ENCODE results near the gene L3HYPDH. TPM values are rescaled to one million over a fixed set of nuclear protein-coding genes. Genes with fewer than 3 reads are reported as not detected.
A peak's percentile ranks its signal among the peaks of the same experiment; 100 is the strongest.

L3HYPDH gene
- polyA plus RNA-seq, 1 experiment, result 28.0 TPM

- ChIA-PET POLR2A (no interaction called here), CTCF (interaction anchor here (1.0 to 1.6 kb wide), 8 partner anchors 9 to 384 kb away, joined by 3 to 9 read pairs (median 4); partner anchors contain the start of gene CCDC175)
- DNase-seq (ENCODE audit: low read depth), result no peak
- no peaks in the 10 kb centered on the region for H3K27me3 ChIP-seq (ENCODE audit: control insufficient read depth, insufficient read depth, low read length)
- no peaks in the 10 kb centered on the region for H3K36me3 ChIP-seq (ENCODE audit: control insufficient read depth, insufficient read depth, low read length)
- TF ChIP-seq CTCF (IDR thresholded peaks at IDR 0.05; ENCODE audit: insufficient read depth, low read depth, low read length), result peak; percentile 43
- no peak overlapping the region for H3K4me3 ChIP-seq (ENCODE audit: low read depth, low read length)
These were observed 27.8 kb upstream of the L3HYPDH start for GRCh38 chr14:59511916-59512575.

DNA sequence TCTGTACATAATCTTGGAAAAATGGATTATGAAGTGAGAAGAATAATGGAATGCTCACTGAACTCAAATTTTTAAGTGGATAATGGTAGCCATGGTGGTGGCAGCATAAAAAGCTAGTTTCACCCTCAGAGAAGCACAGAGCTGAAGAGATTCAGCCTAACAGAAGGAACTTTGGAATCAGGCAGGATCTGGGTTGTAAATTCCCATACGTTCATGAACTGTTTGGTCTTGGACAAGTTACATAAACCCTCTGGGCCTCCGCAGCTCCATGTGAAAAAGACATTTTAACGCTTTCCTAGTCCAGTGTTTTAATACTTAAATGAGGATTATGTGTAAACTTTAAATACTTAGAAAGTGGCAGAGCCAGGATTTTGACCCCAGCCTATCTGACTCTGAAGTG lies 26.8 kb upstream of the L3HYPDH start:
- ChIA-PET CTCF (interaction anchor here (0.7 kb wide), 1 partner anchor 56 kb away, joined by 3 read pairs; no protein-coding TSS in a partner anchor), POLR2A (no interaction called here)
- no peak for TF ChIP-seq CTCF (IDR thresholded peaks at IDR 0.05; ENCODE audit: insufficient read depth, low read depth, low read length)
- no peak for DNase-seq (ENCODE audit: low read depth)
- Histone ChIP-seq H3K36me3 (ENCODE audit: control insufficient read depth, insufficient read depth, low read length) (no peaks in the 10 kb centered on the region), H3K27me3 (ENCODE audit: control insufficient read depth, insufficient read depth, low read length) (no peaks in the 10 kb centered on the region), H3K4me3 (ENCODE audit: low read depth, low read length) (no peak overlapping the region)

GRCh38 chr14:59510001-59510400 lies 25.8 kb upstream of the L3HYPDH start:
- Histone ChIP-seq H3K36me3 (ENCODE audit: control insufficient read depth, insufficient read depth, low read length) (no peaks in the 10 kb centered on the region), H3K4me3 (ENCODE audit: low read depth, low read length) (no peak overlapping the region), H3K27me3 (ENCODE audit: control insufficient read depth, insufficient read depth, low read length) (no peaks in the 10 kb centered on the region)
- ChIA-PET CTCF (interaction anchor here (0.9 kb wide), 1 partner anchor 68 kb away, joined by 4 read pairs; no protein-coding TSS in a partner anchor), POLR2A (no interaction called here)
- no peak for TF ChIP-seq CTCF (IDR thresholded peaks at IDR 0.05; ENCODE audit: insufficient read depth, low read depth, low read length)
- DNase-seq (ENCODE audit: low read depth), result no peak

DNA sequence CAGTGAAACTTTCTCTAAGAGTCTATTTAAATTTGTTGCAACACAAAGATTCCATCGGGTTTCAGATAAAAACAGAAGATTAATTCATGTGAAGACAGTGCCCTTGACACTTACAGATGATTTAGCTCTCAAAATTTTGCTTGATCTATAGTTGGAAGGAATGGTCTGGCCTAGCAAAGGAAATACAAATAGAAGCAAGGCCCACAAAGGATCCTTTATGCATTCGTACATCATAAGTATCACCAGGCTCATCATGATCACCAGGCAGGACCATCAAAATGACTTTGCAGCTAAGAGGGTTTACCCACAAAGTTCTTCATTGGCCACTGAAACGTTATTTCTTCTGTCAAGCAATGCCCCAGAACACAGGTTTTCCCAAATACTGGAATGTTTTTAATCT lies 24.9 kb upstream of the L3HYPDH start:
- Histone ChIP-seq H3K4me3 (ENCODE audit: low read depth, low read length) (no peak overlapping the region), H3K36me3 (ENCODE audit: control insufficient read depth, insufficient read depth, low read length) (no peaks in the 10 kb centered on the region), H3K27me3 (ENCODE audit: control insufficient read depth, insufficient read depth, low read length) (no peaks in the 10 kb centered on the region)
- TF ChIP-seq CTCF (IDR thresholded peaks at IDR 0.05; ENCODE audit: insufficient read depth, low read depth, low read length), result no peak
- ChIA-PET CTCF (interaction anchor here (0.9 to 1.4 kb wide), 3 partner anchors 8 to 68 kb away, joined by 3 to 4 read pairs (median 4); partner anchors contain the start of genes JKAMP and L3HYPDH), POLR2A (no interaction called here)
- DNase-seq (ENCODE audit: low read depth), result no peak

- CTCF ChIA-PET, result interaction anchor here (0.8 to 1.9 kb wide), 10 partner anchors 10 to 677 kb away, joined by 3 to 11 read pairs (median 4); partner anchors contain the start of gene CCDC175
- no peak for DNase-seq (ENCODE audit: low read depth)
- H3K36me3 ChIP-seq (ENCODE audit: control insufficient read depth, insufficient read depth, low read length), result peaks cover 1% of the 10 kb centered on the region; the same call in 1 of the 2 replicates
- TF ChIP-seq CTCF (IDR thresholded peaks at IDR 0.05; ENCODE audit: insufficient read depth, low read depth, low read length), result no peak
- POLR2A ChIA-PET, result no interaction called here
- H3K27me3 ChIP-seq (ENCODE audit: control insufficient read depth, insufficient read depth, low read length), result no peaks in the 10 kb centered on the region
- no peak overlapping the region for H3K4me3 ChIP-seq (ENCODE audit: low read depth, low read length)
These were observed 23.5 kb upstream of the L3HYPDH start for GRCh38 chr14:59507752-59508103.
